Esophagus muscularis mucosa (tissue), 4 donors: ENCODE data around the gene NEMF. TPM values are rescaled to one million over a fixed set of nuclear protein-coding genes. Genes with fewer than 3 reads are reported as not detected.
"Not testable (repeated sequence)": the region's sequence is repeated elsewhere in the genome, so short reads cannot be mapped to it uniquely, and the experiment has no call there.

Experiments
- DNase-seq: peaks from one replicate; pipeline ENCODE4 v3.0.0-alpha.2; 2017; ENCODE audit errors: extremely low spot score
- H3K27ac ChIP-seq, 4 donors: fragments of 200-600 bp; sonication (generic); replicated peaks in 1 of 4; 1 replicate in 3 of 4; 2 replicates in 1 of 4; pipeline ENCODE4 v1.5.1; 2016 to 2019; ENCODE audit warnings: mild to moderate bottlenecking in 1 of 4
- H3K27me3 ChIP-seq, 4 donors: fragments of 200-600 bp; sonication (generic); one replicate each; pipeline versions ENCODE4 v1.5.1 to v1.6.0; 2016 to 2019
- H3K36me3 ChIP-seq, 4 donors: fragments of 200-600 bp; sonication (generic); one replicate each; pipeline ENCODE4 v1.5.1; 2016 to 2019
- H3K4me1 ChIP-seq, 4 donors: fragments of 200-600 bp; sonication (generic); one replicate each; pipeline ENCODE4 v1.5.1; 2016 to 2019
- H3K4me3 ChIP-seq, 4 donors: fragments of 200-600 bp; sonication (generic); 1 replicate in 2 of 4; 2 replicates in 2 of 4; pipeline ENCODE4 v1.5.1; 2016 to 2019; ENCODE audit warnings: mild to moderate bottlenecking in 4 of 4, moderate library complexity in 1 of 4
- H3K9me3 ChIP-seq, 4 donors: fragments of 200-600 bp; sonication (generic); 1 replicate in 3 of 4; 2 replicates in 1 of 4; pipeline ENCODE4 v1.5.1; 2016 to 2019
- EP300 ChIP-seq: sonication (generic); formaldehyde crosslinking; IDR thresholded peaks from one replicate; pipeline ENCODE4 v1.6.1; 2017; ENCODE audit warnings: antibody characterized with exemption
- POLR2A ChIP-seq: fragments of 450-650 bp; IDR thresholded peaks from one replicate; pipeline ENCODE4 v1.6.1; 2017; ENCODE audit warnings: antibody characterized with exemption, moderate library complexity, mild to moderate bottlenecking, low read depth
- POLR2AphosphoS5 ChIP-seq, 2 donors: sonication (generic); formaldehyde crosslinking; IDR thresholded peaks; one replicate each; pipeline ENCODE4 v1.6.1; 2017; ENCODE audit warnings: antibody characterized with exemption in 2 of 2
- WGBS: methylation state at CpG from one replicate; pipeline ENCODE4 v1.1.5; 2018; 5-methylcytosine and 5-hydroxymethylcytosine counted together
- intact Hi-C: fragments of 100-400 bp; cut with DNase I; formaldehyde crosslinking; loops from one replicate; pipeline ENCODE4 v1.15.1; 2023
- total RNA-seq, 4 donors: library from RNA; depleted of rRNA; stranded (reverse); fragments of >200 nt; gene quantifications; one replicate each; pipeline versions ENCODE4 v1.1.0 to v1.2.1, GENCODE V29; 2016
- TF ChIP-seq, protein P1 (sequence below), 3 experiments: fragments of 200-600 bp in 2 of 3; fragments of 450-650 bp in 1 of 3; sonication (generic) in 2 of 3; IDR thresholded peaks; one replicate each; pipeline ENCODE4 v1.5.1; 2017 to 2019; ENCODE audit warnings: antibody characterized with exemption in 3 of 3, mild to moderate bottlenecking in 2 of 3, moderate library complexity in 1 of 3

NEMF gene
- total RNA-seq, 4 donors from 2014 or later: 40.6 to 71.0 (median 56.4) TPM

DNA sequence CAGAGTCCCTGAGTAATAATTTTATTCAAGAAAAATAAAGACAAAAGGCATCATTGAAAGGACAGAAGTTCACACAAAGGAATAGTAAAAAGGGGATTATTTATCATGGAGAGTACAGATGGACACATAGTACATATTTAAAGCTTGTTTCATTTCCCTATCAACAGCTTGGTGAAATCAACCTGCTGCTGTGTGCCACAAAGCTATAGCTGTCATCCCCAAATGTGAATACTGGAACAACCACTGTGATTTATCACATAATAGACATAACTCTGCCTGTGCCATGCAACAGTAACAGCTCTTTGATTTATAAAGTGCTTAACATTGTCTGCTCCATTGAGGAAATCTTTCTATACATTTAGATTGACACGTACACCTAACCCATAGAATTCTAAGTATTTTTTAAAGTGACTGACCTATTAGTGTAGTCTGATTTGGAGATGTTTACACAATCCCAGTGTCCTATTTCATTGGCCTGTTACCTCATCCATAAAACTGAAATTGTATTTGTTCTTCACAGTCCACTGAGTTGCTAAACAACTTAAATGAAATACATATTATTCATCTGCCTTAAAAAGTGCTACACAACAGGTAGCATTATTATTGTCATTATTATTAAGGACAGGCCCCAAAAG is 3.3 kb downstream of the NEMF start:
- intact Hi-C loops: no loop called here
- H3K27me3 ChIP-seq: no peaks in the 10 kb centered on the region
- peaks cover 19 to 41% (median 35%) of the 10 kb centered on the region in 4 donors for H3K4me1 ChIP-seq
- H3K9me3 ChIP-seq: no peaks in the 10 kb centered on the region
- 79% methylated on average over 1 of the region's 1 CpG for WGBS
- peaks cover 29 to 66% (median 47%) of the 10 kb centered on the region in 4 donors for H3K36me3 ChIP-seq
- DNase-seq: no peak
- H3K27ac ChIP-seq: no peak overlapping the region
- TF ChIP-seq, protein P1, sequence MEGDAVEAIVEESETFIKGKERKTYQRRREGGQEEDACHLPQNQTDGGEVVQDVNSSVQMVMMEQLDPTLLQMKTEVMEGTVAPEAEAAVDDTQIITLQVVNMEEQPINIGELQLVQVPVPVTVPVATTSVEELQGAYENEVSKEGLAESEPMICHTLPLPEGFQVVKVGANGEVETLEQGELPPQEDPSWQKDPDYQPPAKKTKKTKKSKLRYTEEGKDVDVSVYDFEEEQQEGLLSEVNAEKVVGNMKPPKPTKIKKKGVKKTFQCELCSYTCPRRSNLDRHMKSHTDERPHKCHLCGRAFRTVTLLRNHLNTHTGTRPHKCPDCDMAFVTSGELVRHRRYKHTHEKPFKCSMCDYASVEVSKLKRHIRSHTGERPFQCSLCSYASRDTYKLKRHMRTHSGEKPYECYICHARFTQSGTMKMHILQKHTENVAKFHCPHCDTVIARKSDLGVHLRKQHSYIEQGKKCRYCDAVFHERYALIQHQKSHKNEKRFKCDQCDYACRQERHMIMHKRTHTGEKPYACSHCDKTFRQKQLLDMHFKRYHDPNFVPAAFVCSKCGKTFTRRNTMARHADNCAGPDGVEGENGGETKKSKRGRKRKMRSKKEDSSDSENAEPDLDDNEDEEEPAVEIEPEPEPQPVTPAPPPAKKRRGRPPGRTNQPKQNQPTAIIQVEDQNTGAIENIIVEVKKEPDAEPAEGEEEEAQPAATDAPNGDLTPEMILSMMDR (IDR thresholded peaks at IDR 0.05): no peak
- no peak for TF ChIP-seq POLR2A
- no peak for TF ChIP-seq POLR2AphosphoS5 (IDR thresholded peaks at IDR 0.05)
- no peak for TF ChIP-seq EP300
- no peak overlapping the region for H3K4me3 ChIP-seq

DNA sequence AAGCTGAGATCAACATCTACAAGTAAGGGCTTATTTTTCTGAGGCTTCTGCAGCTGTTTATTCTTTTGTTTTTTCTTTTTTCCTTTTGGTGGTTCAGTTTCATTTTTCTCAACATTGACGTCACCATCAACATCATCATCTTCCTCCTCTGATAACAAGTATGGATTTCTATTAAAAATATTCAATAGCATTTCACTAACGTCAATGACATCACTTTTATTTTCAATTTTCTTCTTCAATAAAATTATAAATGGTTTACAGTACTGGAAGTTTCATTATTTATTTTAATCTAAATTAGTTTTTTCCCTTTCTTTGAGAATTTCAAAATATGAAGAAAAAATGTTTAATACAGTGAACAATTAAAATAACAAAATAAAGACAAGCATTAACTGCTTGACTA is 23.9 kb downstream of the NEMF start:
- Histone ChIP-seq H3K4me3 (no peak overlapping the region), H3K9me3 (no peaks in the 10 kb centered on the region), H3K27ac (no peak overlapping the region), H3K27me3 (no peaks in the 10 kb centered on the region), H3K36me3 (peaks cover 81 to 100% (median 93%) of the 10 kb centered on the region in 4 donors), H3K4me1 (no peaks in the 10 kb centered on the region)
- DNase-seq: no peak
- 87% methylated on average over 2 of the region's 2 CpGs for WGBS
- intact Hi-C loops: no loop called here
- TF ChIP-seq, protein P1 (IDR thresholded peaks at IDR 0.05): no peak
- TF ChIP-seq POLR2AphosphoS5 (IDR thresholded peaks at IDR 0.05): no peak
- TF ChIP-seq EP300: no peak
- no peak for TF ChIP-seq POLR2A

DNA sequence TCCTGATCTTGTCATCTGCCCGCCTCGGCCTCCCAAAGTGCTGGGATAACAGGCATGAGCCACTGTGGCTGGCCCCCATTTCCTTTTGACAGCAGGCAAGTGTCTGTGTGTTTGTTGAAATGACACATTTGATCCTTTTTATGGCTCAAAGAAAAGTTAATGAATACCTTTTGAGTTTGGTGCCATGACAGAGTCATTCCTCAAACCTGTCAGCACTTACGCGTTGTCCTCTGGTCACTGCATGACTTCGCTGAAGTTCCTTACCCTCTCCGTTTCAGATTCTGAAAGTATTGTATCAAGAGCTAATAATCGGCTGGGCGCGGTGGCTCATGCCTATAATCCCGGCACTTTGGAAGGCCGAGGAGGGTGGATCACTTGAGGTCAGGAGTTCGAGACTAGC is 32.4 kb downstream of the NEMF start:
- H3K4me1 ChIP-seq: no peaks in the 10 kb centered on the region
- no peak for TF ChIP-seq POLR2AphosphoS5 (IDR thresholded peaks at IDR 0.05)
- TF ChIP-seq, protein P1 (IDR thresholded peaks at IDR 0.05): no peak
- no peak for TF ChIP-seq POLR2A
- TF ChIP-seq EP300: no peak
- no peaks in the 10 kb centered on the region for H3K27me3 ChIP-seq
- H3K27ac ChIP-seq: no peak overlapping the region
- peaks cover 61 to 92% (median 81%) of the 10 kb centered on the region in 4 donors for H3K36me3 ChIP-seq
- WGBS: 98% methylated on average over 12 of the region's 12 CpGs
- intact Hi-C loops: no loop called here
- peaks cover 0 to 9% (median 4%) of the 10 kb centered on the region in 4 donors for H3K9me3 ChIP-seq
- no peak overlapping the region for H3K4me3 ChIP-seq
- no peak for DNase-seq

DNA sequence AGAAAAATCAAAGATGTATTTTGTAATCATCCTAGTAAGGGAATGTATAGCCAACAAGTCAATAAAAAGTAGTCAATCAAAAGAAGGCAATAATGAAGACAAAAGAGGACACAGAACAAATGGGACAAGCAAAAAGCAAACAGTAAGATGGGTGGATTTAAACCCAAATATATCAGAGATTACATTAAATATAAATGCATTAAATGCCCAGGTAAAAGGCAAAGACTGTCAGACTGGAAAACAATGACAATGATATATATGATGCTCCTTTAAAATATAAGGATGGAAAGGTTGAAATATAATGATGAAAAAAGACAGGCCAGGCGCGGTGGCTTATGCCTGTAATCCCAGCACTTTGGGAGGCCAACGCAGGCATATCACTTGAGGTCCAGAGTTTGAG is 35.7 kb downstream of the NEMF start:
- Histone ChIP-seq H3K4me1 (no peaks in the 10 kb centered on the region), H3K4me3 (no peak overlapping the region), H3K9me3 (peaks cover 0 to 9% (median 4%) of the 10 kb centered on the region in 4 donors), H3K27me3 (no peaks in the 10 kb centered on the region), H3K27ac (no peak overlapping the region), H3K36me3 (peaks cover 66 to 92% (median 81%) of the 10 kb centered on the region in 4 donors)
- intact Hi-C loops: no loop called here
- DNase-seq: no peak
- WGBS: 98% methylated on average over 3 of the region's 3 CpGs
- TF ChIP-seq POLR2AphosphoS5 (IDR thresholded peaks at IDR 0.05): no peak
- TF ChIP-seq, protein P1 (IDR thresholded peaks at IDR 0.05): no peak
- no peak for TF ChIP-seq POLR2A
- TF ChIP-seq EP300: no peak

DNA sequence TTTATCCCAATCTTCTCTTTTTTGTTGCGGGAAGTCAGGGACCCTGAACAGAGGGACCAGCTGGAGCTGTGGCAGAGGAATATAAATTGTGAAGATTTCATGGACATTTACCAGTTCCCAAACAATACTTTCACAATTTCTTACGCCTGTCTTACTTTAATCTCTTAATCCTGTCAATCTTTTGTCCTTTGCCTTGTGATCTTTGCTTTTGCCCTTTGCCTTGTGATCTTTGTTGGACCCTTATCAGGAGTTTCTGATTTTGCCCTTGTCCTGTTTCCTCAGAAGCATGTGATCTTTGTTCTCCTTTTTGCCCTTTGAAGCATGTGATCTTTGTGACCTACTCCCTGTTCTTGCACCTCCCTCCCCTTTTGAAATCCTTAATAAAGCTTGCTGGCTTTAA is 36.5 kb downstream of the NEMF start:
- WGBS: 97% methylated on average over 2 of the region's 2 CpGs
- H3K4me3 ChIP-seq, H3K4me1 ChIP-seq, DNase-seq, H3K9me3 ChIP-seq, H3K27ac ChIP-seq, H3K27me3 ChIP-seq, intact Hi-C loops: not testable (repeated sequence)
- H3K36me3 ChIP-seq: peaks cover 72 to 97% (median 86%) of the 10 kb centered on the region in 4 donors
